Measurements from ENCODE around the gene SPAG16.

GRCh38 chr2:214038186-214038585 is 753.9 kb downstream of the SPAG16 start:
- TF ChIP-seq, protein P1, sequence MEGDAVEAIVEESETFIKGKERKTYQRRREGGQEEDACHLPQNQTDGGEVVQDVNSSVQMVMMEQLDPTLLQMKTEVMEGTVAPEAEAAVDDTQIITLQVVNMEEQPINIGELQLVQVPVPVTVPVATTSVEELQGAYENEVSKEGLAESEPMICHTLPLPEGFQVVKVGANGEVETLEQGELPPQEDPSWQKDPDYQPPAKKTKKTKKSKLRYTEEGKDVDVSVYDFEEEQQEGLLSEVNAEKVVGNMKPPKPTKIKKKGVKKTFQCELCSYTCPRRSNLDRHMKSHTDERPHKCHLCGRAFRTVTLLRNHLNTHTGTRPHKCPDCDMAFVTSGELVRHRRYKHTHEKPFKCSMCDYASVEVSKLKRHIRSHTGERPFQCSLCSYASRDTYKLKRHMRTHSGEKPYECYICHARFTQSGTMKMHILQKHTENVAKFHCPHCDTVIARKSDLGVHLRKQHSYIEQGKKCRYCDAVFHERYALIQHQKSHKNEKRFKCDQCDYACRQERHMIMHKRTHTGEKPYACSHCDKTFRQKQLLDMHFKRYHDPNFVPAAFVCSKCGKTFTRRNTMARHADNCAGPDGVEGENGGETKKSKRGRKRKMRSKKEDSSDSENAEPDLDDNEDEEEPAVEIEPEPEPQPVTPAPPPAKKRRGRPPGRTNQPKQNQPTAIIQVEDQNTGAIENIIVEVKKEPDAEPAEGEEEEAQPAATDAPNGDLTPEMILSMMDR (IDR thresholded peaks at IDR 0.05; ENCODE audit: low read length): no peak
- no peak for TF ChIP-seq EZH2 (IDR thresholded peaks at IDR 0.05; ENCODE audit: borderline replicate concordance, low read length)

Measured in OCI-LY1 (cell line).